Measurements from ENCODE around the gene PIK3R4.

The PIK3R4 gene

GRCh38 chr3:130748467-130748861 is 1.8 kb upstream of the PIK3R4 start:
- H3K4me3 ChIP-seq (ENCODE audit: control insufficient read depth, low read depth, low read length) = no peak overlapping the region; the same call in 1 of the 2 replicates
- TF ChIP-seq CTCF (IDR thresholded peaks at IDR 0.05; ENCODE audit: control insufficient read depth, insufficient read depth, low read depth, low read length, missing control alignments) = no peak
- DNase-seq (ENCODE audit: low read depth) = no peak

GRCh38 chr3:130743354-130743753 is 3.3 kb downstream of the PIK3R4 start:
- no peak overlapping the region for H3K4me3 ChIP-seq (ENCODE audit: control insufficient read depth, low read depth, low read length)

GRCh38 chr3:130741946-130742610 is 4.6 kb downstream of the PIK3R4 start:
- DNase-seq (ENCODE audit: low read depth) = no peak
- TF ChIP-seq CTCF (IDR thresholded peaks at IDR 0.05; ENCODE audit: control insufficient read depth, insufficient read depth, low read depth, low read length, missing control alignments) = no peak
- no peak overlapping the region for H3K4me3 ChIP-seq (ENCODE audit: control insufficient read depth, low read depth, low read length)

More at GRCh38 chr3:130743354-130743753, 3.3 kb downstream of the PIK3R4 start:
- no peak for DNase-seq (ENCODE audit: low read depth)
- TF ChIP-seq CTCF (IDR thresholded peaks at IDR 0.05; ENCODE audit: control insufficient read depth, insufficient read depth, low read depth, low read length, missing control alignments) = no peak

GRCh38 chr3:130739848-130740247 is 6.8 kb downstream of the PIK3R4 start:
- no peak overlapping the region for H3K4me3 ChIP-seq (ENCODE audit: control insufficient read depth, low read depth, low read length)
- TF ChIP-seq CTCF (IDR thresholded peaks at IDR 0.05; ENCODE audit: control insufficient read depth, insufficient read depth, low read depth, low read length, missing control alignments) = no peak
- no peak for DNase-seq (ENCODE audit: low read depth)

GRCh38 chr3:130738241-130738640 is 8.4 kb downstream of the PIK3R4 start:
- no peak for TF ChIP-seq CTCF (IDR thresholded peaks at IDR 0.05; ENCODE audit: control insufficient read depth, insufficient read depth, low read depth, low read length, missing control alignments)

GRCh38 chr3:130737622-130738021 is 9.0 kb downstream of the PIK3R4 start:
- no peak for TF ChIP-seq CTCF (IDR thresholded peaks at IDR 0.05; ENCODE audit: control insufficient read depth, insufficient read depth, low read depth, low read length, missing control alignments)
- DNase-seq (ENCODE audit: low read depth) = no peak
- H3K4me3 ChIP-seq (ENCODE audit: control insufficient read depth, low read depth, low read length) = no peak overlapping the region

More at GRCh38 chr3:130738241-130738640, 8.4 kb downstream of the PIK3R4 start:
- no peak overlapping the region for H3K4me3 ChIP-seq (ENCODE audit: control insufficient read depth, low read depth, low read length)
- DNase-seq (ENCODE audit: low read depth) = no peak
